GM21367 (cell line): Measurements from ENCODE around the gene TMEM184B.
"Not testable (repeated sequence)": the region's sequence is repeated elsewhere in the genome, so short reads cannot be mapped to it uniquely, and the experiment has no call there.

Experiments used
- ATAC-seq: cut with Tn5 transposase; IDR thresholded peaks from one replicate; pipeline ENCODE4 v1.9.1; 2021; ENCODE audit not compliant: unreplicated experiment

Gene TMEM184B

GRCh38 chr22:38249803-38250642, 22.8 kb downstream of the TMEM184B start:
- no peak for ATAC-seq

- ATAC-seq, result no peak
These were observed 23.5 kb downstream of the TMEM184B start for GRCh38 chr22:38249301-38249700.

- no peak for ATAC-seq
These were observed 24.5 kb downstream of the TMEM184B start for GRCh38 chr22:38248280-38248679.

- ATAC-seq, result no peak
These were observed 25.1 kb downstream of the TMEM184B start for GRCh38 chr22:38247713-38248112.

- ATAC-seq, result no peak
These were observed 26.1 kb downstream of the TMEM184B start for GRCh38 chr22:38246692-38247091.

- ATAC-seq, result no peak
These were observed 26.7 kb downstream of the TMEM184B start for GRCh38 chr22:38246046-38246658.

GRCh38 chr22:38244106-38244505, 28.7 kb downstream of the TMEM184B start:
- ATAC-seq, result no peak

- ATAC-seq, result no peak
These were observed 29.6 kb downstream of the TMEM184B start for GRCh38 chr22:38243007-38243765.

GRCh38 chr22:38240734-38241252, 32.0 kb downstream of the TMEM184B start:
- ATAC-seq, result no peak

GRCh38 chr22:38239101-38239761, 33.6 kb downstream of the TMEM184B start:
- ATAC-seq, result no peak

- no peak for ATAC-seq
These were observed 34.2 kb downstream of the TMEM184B start for GRCh38 chr22:38238519-38239071.

GRCh38 chr22:38236786-38237185, 36.0 kb downstream of the TMEM184B start:
- ATAC-seq, result no peak

GRCh38 chr22:38235240-38235850, 37.5 kb downstream of the TMEM184B start:
- no peak for ATAC-seq

GRCh38 chr22:38233856-38234255, 39.0 kb downstream of the TMEM184B start:
- not testable (repeated sequence) for ATAC-seq

- ATAC-seq, result no peak
These were observed 39.4 kb downstream of the TMEM184B start for GRCh38 chr22:38233427-38233826.

GRCh38 chr22:38232196-38232595, 40.6 kb downstream of the TMEM184B start:
- no peak for ATAC-seq

GRCh38 chr22:38230916-38231315, 41.9 kb downstream of the TMEM184B start:
- ATAC-seq, result no peak

GRCh38 chr22:38230108-38230825, 42.5 kb downstream of the TMEM184B start:
- ATAC-seq, result no peak

- no peak for ATAC-seq
These were observed 43.7 kb downstream of the TMEM184B start for GRCh38 chr22:38228873-38229740.
